Suppressor macrophage treated with lipopolysaccharide for 4 hours (primary cell): ENCODE measurements around the gene ATP6V1G1.
A peak's percentile ranks its signal among the peaks of the same experiment; 100 is the strongest.
"Not testable (repeated sequence)": the region's sequence is repeated elsewhere in the genome, so short reads cannot be mapped to it uniquely, and the experiment has no call there.

ENCODE experiments used
- DNase-seq: peaks from one replicate; pipeline ENCODE4 v3.0.0-alpha.2; 2020

ATP6V1G1 gene

GRCh38 chr9:114580609-114581193 is 6.9 kb upstream of the ATP6V1G1 start:
- DNase-seq, result no peak

GRCh38 chr9:114583371-114584155 is 4.0 kb upstream of the ATP6V1G1 start:
- DNase-seq, result no peak

GRCh38 chr9:114588210-114588609 is 641 bp downstream of the ATP6V1G1 start:
- peak; percentile 58 for DNase-seq

GRCh38 chr9:114588651-114589526 is 1.3 kb downstream of the ATP6V1G1 start:
- peak; percentile 42 for DNase-seq

- no peak for DNase-seq
Measured at GRCh38 chr9:114590328-114590727, 2.8 kb downstream of the ATP6V1G1 start.

GRCh38 chr9:114591291-114591787 is 3.8 kb downstream of the ATP6V1G1 start:
- peak; percentile 55 for DNase-seq

GRCh38 chr9:114591849-114592248 is 4.3 kb downstream of the ATP6V1G1 start:
- peak; percentile 56 for DNase-seq

GRCh38 chr9:114592356-114592755 is 4.8 kb downstream of the ATP6V1G1 start:
- DNase-seq, result peak; percentile 69

- no peak for DNase-seq
Measured at GRCh38 chr9:114594136-114594535, 6.6 kb downstream of the ATP6V1G1 start.

GRCh38 chr9:114600502-114601248 is 13.1 kb downstream of the ATP6V1G1 start:
- DNase-seq, result not testable (repeated sequence)

GRCh38 chr9:114601787-114602186 is 14.2 kb downstream of the ATP6V1G1 start:
- DNase-seq, result not testable (repeated sequence)

- no peak for DNase-seq
Measured at GRCh38 chr9:114602620-114603019, 15.1 kb downstream of the ATP6V1G1 start.

GRCh38 chr9:114603248-114603647 is 15.7 kb downstream of the ATP6V1G1 start:
- peak; percentile 62 for DNase-seq

- no peak for DNase-seq
Measured at GRCh38 chr9:114604989-114605388, 17.4 kb downstream of the ATP6V1G1 start.

GRCh38 chr9:114606068-114606467 is 18.5 kb downstream of the ATP6V1G1 start:
- DNase-seq, result no peak

- peak; percentile 60 for DNase-seq
Measured at GRCh38 chr9:114606597-114607207, 19.1 kb downstream of the ATP6V1G1 start.

- no peak for DNase-seq
Measured at GRCh38 chr9:114607671-114608524, 20.3 kb downstream of the ATP6V1G1 start.

GRCh38 chr9:114608525-114608796 is 20.9 kb downstream of the ATP6V1G1 start:
- DNase-seq, result no peak

- peak; percentile 74 for DNase-seq
Measured at GRCh38 chr9:114611516-114612271, 24.1 kb downstream of the ATP6V1G1 start.

- peak; percentile 35 for DNase-seq
Measured at GRCh38 chr9:114612272-114612923, 24.8 kb downstream of the ATP6V1G1 start.
